Measurements from ENCODE around the gene C19orf12. TPM values are rescaled to one million over a fixed set of nuclear protein-coding genes. Genes with fewer than 3 reads are reported as not detected.

The C19orf12 gene
- total RNA-seq, 1 donor from 2014 or later: 47.9 TPM

DNA sequence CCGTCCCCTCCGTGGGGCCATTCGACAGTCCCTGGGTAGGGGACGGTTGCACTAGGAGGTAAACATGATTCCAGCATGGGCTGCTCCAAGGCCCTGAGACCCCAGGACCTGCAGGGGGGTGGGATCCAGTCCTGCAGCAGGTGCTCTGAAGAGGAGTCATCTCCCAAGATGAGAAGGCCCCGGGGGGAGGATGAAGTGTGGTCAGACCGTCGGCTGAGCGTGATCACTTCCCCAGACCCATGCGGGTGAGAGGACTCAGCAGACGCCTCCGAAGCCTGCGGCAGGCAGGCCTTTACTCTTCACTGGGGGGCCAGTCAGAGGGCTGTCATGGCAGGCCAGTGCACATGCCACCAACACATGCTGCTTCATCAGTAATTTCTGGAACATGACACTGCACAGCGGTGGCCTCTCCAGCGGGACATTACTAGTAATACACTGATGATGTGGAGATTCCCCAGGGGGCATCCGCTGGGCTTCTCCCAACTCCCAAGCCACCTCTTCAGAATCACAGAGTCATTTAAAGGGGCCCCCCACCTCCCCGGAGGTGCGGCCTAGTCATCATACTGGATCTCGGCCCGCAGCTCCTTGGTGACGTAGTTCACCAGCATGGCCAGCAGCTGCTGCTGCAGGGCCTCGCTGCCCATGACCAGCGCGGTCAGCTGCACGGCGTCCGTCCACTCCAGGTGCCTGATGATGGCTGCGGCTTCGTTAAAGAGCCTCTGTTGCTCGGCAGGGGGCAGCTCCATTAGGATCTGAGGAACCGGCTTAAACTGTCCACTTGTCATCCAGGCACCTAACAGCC is 12.7 kb downstream of the C19orf12 start:
- Mint-ChIP-seq H3K27ac (no peak overlapping the region), H3K27me3 (ENCODE audit: insufficient read depth) (no peaks in the 10 kb centered on the region), H3K4me3 (no peak overlapping the region), H3K36me3 (ENCODE audit: low read depth) (peaks cover 14% of the 10 kb centered on the region), H3K9me3 (no peaks in the 10 kb centered on the region), H3K4me1 (ENCODE audit: low read depth) (peaks cover 36% of the 10 kb centered on the region)
- intact Hi-C loops (cut with micrococcal nuclease): no loop called here
- no peak for DNase-seq (ENCODE audit: low spot score)

DNA sequence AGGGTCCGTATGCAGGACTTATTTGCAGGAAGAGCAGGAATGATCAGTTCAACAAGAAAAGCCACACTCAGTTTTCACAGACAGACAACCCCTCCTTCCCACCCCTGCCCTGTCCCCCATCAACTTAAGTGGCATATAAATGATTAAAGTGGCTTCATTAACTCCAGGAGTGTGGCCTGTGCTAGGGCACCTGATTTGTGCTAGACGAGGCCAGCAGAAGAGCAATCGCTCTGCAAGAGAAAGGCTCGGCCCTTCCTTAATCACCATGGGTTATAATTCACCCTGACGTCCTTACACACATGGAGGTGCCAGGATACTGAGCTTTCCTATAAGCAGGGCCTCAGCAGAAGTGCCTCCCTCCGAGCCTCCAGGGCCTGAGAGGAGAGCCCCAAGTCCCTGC is 14.6 kb downstream of the C19orf12 start:
- peaks cover 19% of the 10 kb centered on the region for H3K4me1 Mint-ChIP-seq (ENCODE audit: low read depth)
- no peaks in the 10 kb centered on the region for H3K27me3 Mint-ChIP-seq (ENCODE audit: insufficient read depth)
- peaks cover 12% of the 10 kb centered on the region for H3K36me3 Mint-ChIP-seq (ENCODE audit: low read depth)
- DNase-seq (ENCODE audit: low spot score): no peak
- H3K27ac Mint-ChIP-seq: peak overlapping the region; percentile 34
- intact Hi-C loops (cut with micrococcal nuclease): no loop called here
- no peaks in the 10 kb centered on the region for H3K9me3 Mint-ChIP-seq
- no peak overlapping the region for H3K4me3 Mint-ChIP-seq

- intact Hi-C loops (cut with micrococcal nuclease): no loop called here
- Mint-ChIP-seq H3K9me3 (no peaks in the 10 kb centered on the region), H3K27ac (no peak overlapping the region), H3K36me3 (ENCODE audit: low read depth) (peaks cover 8% of the 10 kb centered on the region), H3K4me1 (ENCODE audit: low read depth) (peaks cover 13% of the 10 kb centered on the region), H3K27me3 (ENCODE audit: insufficient read depth) (no peaks in the 10 kb centered on the region), H3K4me3 (no peak overlapping the region)
- no peak for DNase-seq (ENCODE audit: low spot score)
These were observed 15.2 kb downstream of the C19orf12 start for GRCh38 chr19:29699861-29700260.

DNA sequence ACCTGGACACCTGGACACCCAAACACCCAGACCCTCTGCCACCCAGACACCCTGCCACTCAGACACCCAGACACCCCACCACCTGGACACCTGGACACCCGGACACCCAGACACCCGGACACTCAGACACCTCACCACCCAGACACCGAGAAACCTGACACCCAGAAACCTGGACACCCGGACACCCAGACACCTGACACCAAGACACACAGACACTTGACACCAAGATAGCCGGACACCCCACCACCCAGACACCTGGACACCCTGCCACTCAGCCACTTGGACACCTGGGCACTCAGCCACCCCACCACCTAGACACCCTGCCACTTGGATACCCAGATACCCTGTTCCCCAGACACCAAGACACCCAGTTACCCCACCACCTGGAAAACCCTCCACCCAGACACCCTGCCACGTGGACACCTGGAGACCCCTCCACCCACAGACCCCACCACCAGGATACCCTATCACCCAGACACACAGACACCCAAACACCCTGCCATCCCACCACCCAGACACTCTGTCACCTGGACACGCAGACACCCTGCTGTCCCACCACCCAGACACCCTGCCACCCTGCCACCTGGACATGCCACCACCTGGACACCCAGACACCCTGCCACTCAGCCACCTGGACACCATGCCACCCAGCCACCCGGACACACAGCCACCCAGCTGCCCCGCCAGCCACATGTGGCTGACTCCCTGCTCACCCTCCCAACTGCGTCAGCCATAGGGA is 17.4 kb downstream of the C19orf12 start:
- H3K27ac Mint-ChIP-seq: peak overlapping the region; percentile 40

GRCh38 chr19:29696565-29696846 is 18.6 kb downstream of the C19orf12 start:
- H3K27me3 Mint-ChIP-seq (ENCODE audit: insufficient read depth): no peaks in the 10 kb centered on the region
- H3K27ac Mint-ChIP-seq: no peak overlapping the region
- intact Hi-C loops (cut with micrococcal nuclease): no loop called here
- DNase-seq (ENCODE audit: low spot score): no peak
- H3K4me1 Mint-ChIP-seq (ENCODE audit: low read depth): peaks cover 8% of the 10 kb centered on the region
- no peak overlapping the region for H3K4me3 Mint-ChIP-seq
- H3K36me3 Mint-ChIP-seq (ENCODE audit: low read depth): peaks cover 3% of the 10 kb centered on the region
- H3K9me3 Mint-ChIP-seq: no peaks in the 10 kb centered on the region

More for the DNA sequence above, 17.4 kb downstream of the C19orf12 start:
- Mint-ChIP-seq H3K9me3 (no peaks in the 10 kb centered on the region), H3K27me3 (ENCODE audit: insufficient read depth) (no peaks in the 10 kb centered on the region), H3K4me1 (ENCODE audit: low read depth) (peaks cover 8% of the 10 kb centered on the region), H3K36me3 (ENCODE audit: low read depth) (peaks cover 6% of the 10 kb centered on the region), H3K4me3 (no peak overlapping the region)
- no peak for DNase-seq (ENCODE audit: low spot score)
- intact Hi-C loops (cut with micrococcal nuclease): no loop called here

- H3K9me3 Mint-ChIP-seq: no peaks in the 10 kb centered on the region
- intact Hi-C loops (cut with micrococcal nuclease): no loop called here
- peaks cover 4% of the 10 kb centered on the region for H3K36me3 Mint-ChIP-seq (ENCODE audit: low read depth)
- no peak overlapping the region for H3K4me3 Mint-ChIP-seq
- no peak for DNase-seq (ENCODE audit: low spot score)
- H3K4me1 Mint-ChIP-seq (ENCODE audit: low read depth): peaks cover 11% of the 10 kb centered on the region
- no peak overlapping the region for H3K27ac Mint-ChIP-seq
- H3K27me3 Mint-ChIP-seq (ENCODE audit: insufficient read depth): no peaks in the 10 kb centered on the region
These were observed 19.1 kb downstream of the C19orf12 start for GRCh38 chr19:29695765-29696564.

GRCh38 chr19:29694669-29695627 is 20.1 kb downstream of the C19orf12 start:
- intact Hi-C loops (cut with micrococcal nuclease): loop anchor here (1.0 to 5.0 kb wide), 2 partner anchors 21 to 168 kb away; partner anchors contain the start of gene VSTM2B
- Mint-ChIP-seq H3K27ac (peak overlapping the region; percentile 70), H3K4me1 (ENCODE audit: low read depth) (peaks cover 15% of the 10 kb centered on the region), H3K9me3 (no peaks in the 10 kb centered on the region), H3K4me3 (no peak overlapping the region), H3K36me3 (ENCODE audit: low read depth) (peaks cover 4% of the 10 kb centered on the region), H3K27me3 (ENCODE audit: insufficient read depth) (no peaks in the 10 kb centered on the region)
- DNase-seq (ENCODE audit: low spot score): peak; percentile 73

GRCh38 chr19:29694161-29694560 is 20.9 kb downstream of the C19orf12 start:
- H3K9me3 Mint-ChIP-seq: no peaks in the 10 kb centered on the region

GRCh38 chr19:29690842-29691241 is 24.2 kb downstream of the C19orf12 start:
- peaks cover 6% of the 10 kb centered on the region for H3K36me3 Mint-ChIP-seq (ENCODE audit: low read depth)
- H3K9me3 Mint-ChIP-seq: no peaks in the 10 kb centered on the region
- no peak overlapping the region for H3K4me3 Mint-ChIP-seq
- peak; percentile 61 for DNase-seq (ENCODE audit: low spot score)
- H3K4me1 Mint-ChIP-seq (ENCODE audit: low read depth): peaks cover 49% of the 10 kb centered on the region
- intact Hi-C loops (cut with micrococcal nuclease): loop anchor here (1.0 to 5.0 kb wide), 4 partner anchors 23 to 164 kb away; partner anchors contain the start of gene VSTM2B
- no peaks in the 10 kb centered on the region for H3K27me3 Mint-ChIP-seq (ENCODE audit: insufficient read depth)
- peak overlapping the region; percentile 51 for H3K27ac Mint-ChIP-seq

More at GRCh38 chr19:29694161-29694560, 20.9 kb downstream of the C19orf12 start:
- Mint-ChIP-seq H3K4me3 (no peak overlapping the region), H3K36me3 (ENCODE audit: low read depth) (peaks cover 9% of the 10 kb centered on the region), H3K4me1 (ENCODE audit: low read depth) (peaks cover 21% of the 10 kb centered on the region), H3K27me3 (ENCODE audit: insufficient read depth) (no peaks in the 10 kb centered on the region), H3K27ac (no peak overlapping the region)
- intact Hi-C loops (cut with micrococcal nuclease): loop anchor here (1.0 to 5.0 kb wide), 2 partner anchors 22 to 167 kb away; partner anchors contain the start of gene VSTM2B
- no peak for DNase-seq (ENCODE audit: low spot score)

DNA sequence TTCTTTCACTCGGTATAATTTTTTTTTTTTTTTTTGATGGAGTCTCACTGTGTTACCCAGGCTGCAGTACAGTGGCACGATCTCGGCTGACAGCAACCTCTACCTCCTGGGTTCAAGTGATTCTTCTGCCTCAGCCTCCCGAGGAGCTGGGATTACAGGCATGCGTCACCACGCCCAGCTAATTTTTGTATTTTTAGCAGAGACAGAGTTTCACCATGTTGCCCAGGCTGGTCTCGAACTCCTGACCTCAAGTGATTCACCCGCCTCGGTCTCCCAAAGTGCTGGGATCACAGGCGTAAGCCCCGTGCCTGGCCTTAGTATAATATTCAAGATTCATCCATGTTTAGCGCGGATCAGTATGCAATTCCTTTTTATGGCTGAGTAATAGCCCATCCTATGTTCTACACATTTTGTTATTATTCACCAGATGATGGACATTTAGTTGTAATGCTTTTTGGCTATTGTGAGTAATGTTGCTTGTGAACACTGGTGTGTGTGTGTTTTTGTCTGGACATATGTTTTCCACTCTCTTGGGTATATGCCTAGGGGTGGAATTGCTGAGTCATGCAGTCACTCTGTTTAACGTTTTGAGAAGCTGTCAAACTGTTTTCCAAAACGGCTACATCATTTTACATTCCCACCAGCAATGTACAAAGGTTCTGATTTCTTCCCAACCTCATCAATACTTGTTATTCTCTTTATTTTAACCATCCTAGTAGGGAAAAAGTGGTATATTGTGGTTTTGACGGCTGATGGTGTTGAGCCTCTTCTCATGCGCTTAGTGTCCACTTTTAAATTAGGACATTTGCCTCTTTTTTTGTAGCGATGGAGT is 26.9 kb downstream of the C19orf12 start:
- Mint-ChIP-seq H3K27ac (peak overlapping the region; percentile 78), H3K4me1 (ENCODE audit: low read depth) (peaks cover 55% of the 10 kb centered on the region), H3K9me3 (no peaks in the 10 kb centered on the region), H3K27me3 (ENCODE audit: insufficient read depth) (no peaks in the 10 kb centered on the region), H3K36me3 (ENCODE audit: low read depth) (peaks cover 6% of the 10 kb centered on the region), H3K4me3 (no peak overlapping the region)
- DNase-seq (ENCODE audit: low spot score): no peak
- intact Hi-C loops (cut with micrococcal nuclease): loop anchor here (1.0 kb wide), 2 partner anchors 15 to 26 kb away; no protein-coding TSS in a partner anchor

- DNase-seq (ENCODE audit: low spot score): no peak
- intact Hi-C loops (cut with micrococcal nuclease): loop anchor here (1.0 kb wide), 2 partner anchors 14 to 25 kb away; no protein-coding TSS in a partner anchor
- no peaks in the 10 kb centered on the region for H3K27me3 Mint-ChIP-seq (ENCODE audit: insufficient read depth)
- peaks cover 6% of the 10 kb centered on the region for H3K36me3 Mint-ChIP-seq (ENCODE audit: low read depth)
- peaks cover 55% of the 10 kb centered on the region for H3K4me1 Mint-ChIP-seq (ENCODE audit: low read depth)
- peak overlapping the region; percentile 32 for H3K4me3 Mint-ChIP-seq
- no peaks in the 10 kb centered on the region for H3K9me3 Mint-ChIP-seq
- H3K27ac Mint-ChIP-seq: peak overlapping the region; percentile 78
These were observed 27.7 kb downstream of the C19orf12 start for GRCh38 chr19:29687244-29687896.
